A673 (cell line): Measurements from ENCODE around the gene FAM168A.

Source experiments
- EZH2 ChIP-seq: fragments of 200-600 bp; sonication (generic); IDR thresholded peaks from 2 replicates; pipeline ENCODE4 v1.6.1; 2017; ENCODE audit warnings: borderline replicate concordance, low read depth, mild to moderate bottlenecking, mixed read lengths, antibody characterized with exemption, low read length; ENCODE audit not compliant: poor library complexity, severe bottlenecking
- TF ChIP-seq, protein P1 (sequence below): fragments of 300-800, 200-600 bp; sonication (generic); conservative IDR thresholded peaks from 2 replicates; pipeline ENCODE4 v1.5.1; 2017; ENCODE audit warnings: low read depth, mild to moderate bottlenecking, antibody characterized with exemption, low read length, moderate library complexity, mixed read lengths

DNA sequence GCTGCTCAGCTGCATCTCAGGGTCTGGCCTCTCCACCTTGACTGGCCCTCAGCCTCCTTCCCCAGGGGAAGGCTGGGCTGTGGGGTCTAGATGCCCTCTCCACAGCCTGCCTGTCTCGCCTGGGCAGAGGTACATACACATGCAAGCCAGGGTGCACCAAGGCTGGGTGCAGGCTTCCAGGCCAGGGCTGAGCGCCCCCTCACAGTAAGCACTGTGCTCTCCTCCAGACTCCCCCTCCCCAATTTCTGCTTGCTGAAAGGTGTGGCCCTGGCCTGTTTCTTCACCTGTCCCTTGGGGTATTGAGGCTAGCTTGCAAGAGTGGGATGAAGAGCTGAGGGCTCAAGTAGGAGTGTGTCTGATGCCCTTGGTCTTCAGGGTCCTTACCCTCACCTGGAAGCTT, 199.2 kb downstream of the FAM168A start:
- TF ChIP-seq, protein P1, sequence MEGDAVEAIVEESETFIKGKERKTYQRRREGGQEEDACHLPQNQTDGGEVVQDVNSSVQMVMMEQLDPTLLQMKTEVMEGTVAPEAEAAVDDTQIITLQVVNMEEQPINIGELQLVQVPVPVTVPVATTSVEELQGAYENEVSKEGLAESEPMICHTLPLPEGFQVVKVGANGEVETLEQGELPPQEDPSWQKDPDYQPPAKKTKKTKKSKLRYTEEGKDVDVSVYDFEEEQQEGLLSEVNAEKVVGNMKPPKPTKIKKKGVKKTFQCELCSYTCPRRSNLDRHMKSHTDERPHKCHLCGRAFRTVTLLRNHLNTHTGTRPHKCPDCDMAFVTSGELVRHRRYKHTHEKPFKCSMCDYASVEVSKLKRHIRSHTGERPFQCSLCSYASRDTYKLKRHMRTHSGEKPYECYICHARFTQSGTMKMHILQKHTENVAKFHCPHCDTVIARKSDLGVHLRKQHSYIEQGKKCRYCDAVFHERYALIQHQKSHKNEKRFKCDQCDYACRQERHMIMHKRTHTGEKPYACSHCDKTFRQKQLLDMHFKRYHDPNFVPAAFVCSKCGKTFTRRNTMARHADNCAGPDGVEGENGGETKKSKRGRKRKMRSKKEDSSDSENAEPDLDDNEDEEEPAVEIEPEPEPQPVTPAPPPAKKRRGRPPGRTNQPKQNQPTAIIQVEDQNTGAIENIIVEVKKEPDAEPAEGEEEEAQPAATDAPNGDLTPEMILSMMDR, result no peak
- TF ChIP-seq EZH2, result no peak
